ENCODE results near the gene CSRP1.

The CSRP1 gene

DNA sequence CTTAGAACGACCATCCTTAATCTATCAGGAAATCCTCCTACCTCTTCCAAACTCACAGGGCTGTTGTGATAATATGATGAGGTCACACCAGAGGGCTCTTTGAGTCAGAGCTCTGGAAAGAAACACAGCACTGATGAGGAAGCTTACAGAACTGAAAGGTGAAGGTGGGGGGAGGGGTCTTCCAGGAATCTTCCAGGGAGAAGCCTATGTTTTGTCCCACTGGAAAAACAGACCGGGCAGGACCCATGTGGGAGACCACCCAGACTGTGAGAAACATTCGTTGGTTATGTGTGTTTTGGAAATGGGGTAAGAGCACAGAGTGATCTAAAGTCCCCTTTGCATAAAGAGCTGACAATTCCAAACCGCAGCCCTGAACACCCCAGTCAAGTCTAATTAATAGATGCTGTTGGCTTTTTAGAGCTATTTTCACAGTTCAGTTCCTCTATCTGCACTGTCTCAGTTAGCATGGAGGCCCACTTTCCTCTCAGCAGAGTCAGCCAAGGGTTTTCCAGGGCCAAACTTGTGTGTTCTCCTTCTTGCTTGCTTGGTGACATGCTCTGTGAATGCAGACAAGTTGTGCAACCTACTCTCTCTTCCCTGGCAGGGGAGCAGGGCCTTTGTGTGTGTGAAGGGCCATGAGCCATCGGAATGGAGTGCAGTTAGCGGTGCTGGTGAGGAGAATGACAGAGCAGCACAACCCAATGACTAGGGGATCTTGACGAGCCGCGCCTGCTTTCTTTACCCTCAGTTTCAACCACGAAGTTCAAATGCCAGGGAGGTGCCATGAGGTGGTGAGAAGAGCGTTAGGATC, 50.2 kb downstream of the CSRP1 start:
- H3K4me2 ChIP-seq (ENCODE audit: low read length), result no peak overlapping the region
- H3K4me1 ChIP-seq (ENCODE audit: control insufficient read depth, low read depth, low read length), result peaks cover 6% of the 10 kb centered on the region
- WGBS (ENCODE audit: extremely low coverage, insufficient coverage, low lambda C conversion rate), result no CpG with 5 or more reads among the region's 11 CpGs
- no peak overlapping the region for H2BK15ac ChIP-seq (replicated peaks; ENCODE audit: low read depth)
- DNase-seq, result peak; percentile 84
- H3K23ac ChIP-seq (ENCODE audit: low read length), result no peak overlapping the region
- H3K9ac ChIP-seq (ENCODE audit: low read length), result no peak overlapping the region
- no peak overlapping the region for H3K4me3 ChIP-seq (ENCODE audit: low read length)
- no peak overlapping the region for H3K4ac ChIP-seq (ENCODE audit: low read depth, low read length)
- H2BK120ac ChIP-seq (ENCODE audit: low read depth, low read length), result no peak overlapping the region
- no peaks in the 10 kb centered on the region for H3K79me1 ChIP-seq (ENCODE audit: low read length)
- no peak overlapping the region for H4K5ac ChIP-seq (ENCODE audit: low read length)
- no peak overlapping the region for H3K18ac ChIP-seq (ENCODE audit: low read length)
- H4K8ac ChIP-seq (ENCODE audit: low read depth, low read length), result no peak overlapping the region
- no peaks in the 10 kb centered on the region for H3K36me3 ChIP-seq (ENCODE audit: control insufficient read depth, insufficient read depth, low read length)
- no peak overlapping the region for H2BK5ac ChIP-seq (ENCODE audit: low read length)
- H3K27me3 ChIP-seq (ENCODE audit: insufficient read depth, low read length, poor library complexity), result no peaks in the 10 kb centered on the region
- no peak overlapping the region for H2AK5ac ChIP-seq (ENCODE audit: low read length)
- no peaks in the 10 kb centered on the region for H3K79me2 ChIP-seq (ENCODE audit: control insufficient read depth, insufficient read depth, low read length)
- peak overlapping the region; percentile 6 for H3K27ac ChIP-seq (ENCODE audit: low read depth, low read length)
- no peak overlapping the region for H3K56ac ChIP-seq (ENCODE audit: low read length)

DNA sequence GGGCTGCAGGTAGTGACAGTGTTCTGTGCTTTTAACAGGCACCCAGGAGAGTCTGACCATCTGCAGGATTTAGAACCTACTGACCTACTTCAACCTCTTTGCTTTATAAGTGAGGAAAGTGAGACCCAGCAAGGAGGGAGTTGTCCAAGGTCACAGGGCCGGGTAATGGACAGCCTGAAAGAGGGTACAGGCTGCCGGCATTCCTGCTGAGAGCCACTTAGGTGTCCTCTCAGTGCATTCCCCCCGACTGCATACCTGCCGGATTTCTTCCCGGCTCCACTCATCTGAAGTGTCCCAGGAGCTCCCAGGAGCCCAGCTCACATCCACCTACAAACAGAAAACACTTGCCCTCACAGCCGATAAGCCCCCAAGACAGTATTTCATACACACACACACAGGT, 51.8 kb downstream of the CSRP1 start:
- no peak overlapping the region for H3K4ac ChIP-seq (ENCODE audit: low read depth, low read length)
- no peak overlapping the region for H3K56ac ChIP-seq (ENCODE audit: low read length)
- WGBS (ENCODE audit: extremely low coverage, insufficient coverage, low lambda C conversion rate), result no CpG with 5 or more reads among the region's 6 CpGs
- DNase-seq, result no peak
- H3K4me3 ChIP-seq (ENCODE audit: low read length), result no peak overlapping the region
- H3K18ac ChIP-seq (ENCODE audit: low read length), result no peak overlapping the region
- H2BK5ac ChIP-seq (ENCODE audit: low read length), result no peak overlapping the region
- H3K23ac ChIP-seq (ENCODE audit: low read length), result no peak overlapping the region
- H3K9ac ChIP-seq (ENCODE audit: low read length), result no peak overlapping the region
- no peak overlapping the region for H2BK15ac ChIP-seq (replicated peaks; ENCODE audit: low read depth)
- H3K79me2 ChIP-seq (ENCODE audit: control insufficient read depth, insufficient read depth, low read length), result no peaks in the 10 kb centered on the region
- H4K5ac ChIP-seq (ENCODE audit: low read length), result no peak overlapping the region
- H4K8ac ChIP-seq (ENCODE audit: low read depth, low read length), result no peak overlapping the region
- no peaks in the 10 kb centered on the region for H3K27me3 ChIP-seq (ENCODE audit: insufficient read depth, low read length, poor library complexity)
- no peak overlapping the region for H3K27ac ChIP-seq (ENCODE audit: low read depth, low read length)
- H2BK120ac ChIP-seq (ENCODE audit: low read depth, low read length), result no peak overlapping the region
- no peaks in the 10 kb centered on the region for H3K79me1 ChIP-seq (ENCODE audit: low read length)
- no peak overlapping the region for H3K4me2 ChIP-seq (ENCODE audit: low read length)
- H3K36me3 ChIP-seq (ENCODE audit: control insufficient read depth, insufficient read depth, low read length), result no peaks in the 10 kb centered on the region
- H3K4me1 ChIP-seq (ENCODE audit: control insufficient read depth, low read depth, low read length), result peaks cover 10% of the 10 kb centered on the region
- no peak overlapping the region for H2AK5ac ChIP-seq (ENCODE audit: low read length)

- H3K4ac ChIP-seq (ENCODE audit: low read depth, low read length), result no peak overlapping the region
- no peak overlapping the region for H3K9ac ChIP-seq (ENCODE audit: low read length)
- no peak overlapping the region for H2BK15ac ChIP-seq (replicated peaks; ENCODE audit: low read depth)
- H3K27me3 ChIP-seq (ENCODE audit: insufficient read depth, low read length, poor library complexity), result no peaks in the 10 kb centered on the region
- H3K4me3 ChIP-seq (ENCODE audit: low read length), result no peak overlapping the region
- H3K4me2 ChIP-seq (ENCODE audit: low read length), result no peak overlapping the region
- H3K18ac ChIP-seq (ENCODE audit: low read length), result no peak overlapping the region
- H2AK5ac ChIP-seq (ENCODE audit: low read length), result no peak overlapping the region
- no peaks in the 10 kb centered on the region for H3K36me3 ChIP-seq (ENCODE audit: control insufficient read depth, insufficient read depth, low read length)
- no peaks in the 10 kb centered on the region for H3K79me2 ChIP-seq (ENCODE audit: control insufficient read depth, insufficient read depth, low read length)
- H4K5ac ChIP-seq (ENCODE audit: low read length), result no peak overlapping the region
- no peak overlapping the region for H3K27ac ChIP-seq (ENCODE audit: low read depth, low read length)
- no peaks in the 10 kb centered on the region for H3K79me1 ChIP-seq (ENCODE audit: low read length)
- H4K8ac ChIP-seq (ENCODE audit: low read depth, low read length), result no peak overlapping the region
- no peak overlapping the region for H2BK5ac ChIP-seq (ENCODE audit: low read length)
- no peak overlapping the region for H3K56ac ChIP-seq (ENCODE audit: low read length)
- H3K23ac ChIP-seq (ENCODE audit: low read length), result no peak overlapping the region
- H3K4me1 ChIP-seq (ENCODE audit: control insufficient read depth, low read depth, low read length), result peaks cover 10% of the 10 kb centered on the region
- H2BK120ac ChIP-seq (ENCODE audit: low read depth, low read length), result no peak overlapping the region
- no peak for DNase-seq
- no CpG with 5 or more reads among the region's 4 CpGs for WGBS (ENCODE audit: extremely low coverage, insufficient coverage, low lambda C conversion rate)
Observed at GRCh38 chr1:201454608-201455007, 52.3 kb downstream of the CSRP1 start.

DNA sequence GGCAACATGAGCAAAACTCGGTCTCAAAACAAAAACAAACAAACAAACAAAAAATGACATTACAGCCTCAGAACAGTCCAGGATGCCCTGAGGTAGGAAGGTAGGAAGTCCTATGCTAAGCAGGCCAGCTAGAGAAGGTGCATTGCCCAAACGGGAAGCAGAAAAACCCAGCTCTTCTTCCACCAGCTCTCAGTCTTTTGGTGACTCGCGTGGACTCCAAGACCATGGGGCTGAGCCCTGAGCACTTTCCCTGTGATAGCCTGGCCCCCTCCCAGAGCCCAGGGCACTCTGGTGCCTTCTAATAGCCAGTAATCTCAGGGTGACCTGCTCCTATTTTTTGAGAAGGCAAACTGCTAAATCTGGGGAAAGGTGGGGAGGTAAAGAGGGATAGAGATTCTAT, 54.1 kb downstream of the CSRP1 start:
- Histone ChIP-seq H3K4me1 (ENCODE audit: control insufficient read depth, low read depth, low read length) (peaks cover 10% of the 10 kb centered on the region), H3K23ac (ENCODE audit: low read length) (no peak overlapping the region), H3K18ac (ENCODE audit: low read length) (no peak overlapping the region), H3K27me3 (ENCODE audit: insufficient read depth, low read length, poor library complexity) (no peaks in the 10 kb centered on the region), H4K5ac (ENCODE audit: low read length) (no peak overlapping the region), H3K36me3 (ENCODE audit: control insufficient read depth, insufficient read depth, low read length) (no peaks in the 10 kb centered on the region), H2BK5ac (ENCODE audit: low read length) (no peak overlapping the region), H2BK120ac (ENCODE audit: low read depth, low read length) (no peak overlapping the region), H3K4me2 (ENCODE audit: low read length) (no peak overlapping the region), H3K4me3 (ENCODE audit: low read length) (no peak overlapping the region), H2BK15ac (replicated peaks; ENCODE audit: low read depth) (no peak overlapping the region), H2AK5ac (ENCODE audit: low read length) (no peak overlapping the region), H3K9ac (ENCODE audit: low read length) (no peak overlapping the region), H3K79me1 (ENCODE audit: low read length) (no peaks in the 10 kb centered on the region), H3K27ac (ENCODE audit: low read depth, low read length) (no peak overlapping the region), H4K8ac (ENCODE audit: low read depth, low read length) (no peak overlapping the region), H3K4ac (ENCODE audit: low read depth, low read length) (no peak overlapping the region), H3K79me2 (ENCODE audit: control insufficient read depth, insufficient read depth, low read length) (no peaks in the 10 kb centered on the region), H3K56ac (ENCODE audit: low read length) (no peak overlapping the region)
- DNase-seq, result no peak
- whole genome bisulfite sequencing (ENCODE audit: extremely low coverage, insufficient coverage, low lambda C conversion rate), result no CpG with 5 or more reads among the region's 4 CpGs

GRCh38 chr1:201450721-201451291, 56.1 kb downstream of the CSRP1 start:
- Histone ChIP-seq H2BK5ac (ENCODE audit: low read length) (no peak overlapping the region), H2BK120ac (ENCODE audit: low read depth, low read length) (no peak overlapping the region), H4K8ac (ENCODE audit: low read depth, low read length) (no peak overlapping the region), H3K18ac (ENCODE audit: low read length) (no peak overlapping the region), H3K4me3 (ENCODE audit: low read length) (no peak overlapping the region), H3K36me3 (ENCODE audit: control insufficient read depth, insufficient read depth, low read length) (no peaks in the 10 kb centered on the region), H3K23ac (ENCODE audit: low read length) (no peak overlapping the region), H2BK15ac (replicated peaks; ENCODE audit: low read depth) (no peak overlapping the region), H3K27ac (ENCODE audit: low read depth, low read length) (no peak overlapping the region), H3K4me1 (ENCODE audit: control insufficient read depth, low read depth, low read length) (peaks cover 4% of the 10 kb centered on the region), H4K5ac (ENCODE audit: low read length) (no peak overlapping the region), H3K4ac (ENCODE audit: low read depth, low read length) (no peak overlapping the region), H3K79me1 (ENCODE audit: low read length) (no peaks in the 10 kb centered on the region), H3K27me3 (ENCODE audit: insufficient read depth, low read length, poor library complexity) (no peaks in the 10 kb centered on the region), H3K56ac (ENCODE audit: low read length) (peak overlapping the region; percentile 6), H3K79me2 (ENCODE audit: control insufficient read depth, insufficient read depth, low read length) (no peaks in the 10 kb centered on the region), H3K9ac (ENCODE audit: low read length) (no peak overlapping the region), H3K4me2 (ENCODE audit: low read length) (no peak overlapping the region), H2AK5ac (ENCODE audit: low read length) (no peak overlapping the region)
- peak; percentile 66 for DNase-seq
- WGBS (ENCODE audit: extremely low coverage, insufficient coverage, low lambda C conversion rate), result no CpG with 5 or more reads among the region's 12 CpGs
